Psoas muscle (tissue), 8 donors: ENCODE data around the gene GABRR3. TPM values are rescaled to one million over a fixed set of nuclear protein-coding genes. Genes with fewer than 3 reads are reported as not detected.

ENCODE experiments used
- ATAC-seq, 4 donors: fragments of 200-7000 bp; cut with Tn5 transposase; one replicate each; pipeline ENCODE4 v1.9.1; 2020; ENCODE audit warnings: moderate library complexity in 3 of 4, mild to moderate bottlenecking in 2 of 4
- DNase-seq, 2 donors: peaks; one replicate each; pipeline ENCODE4 v3.0.0-alpha.2; 2020
- H3K27ac ChIP-seq: fragments of 200-600 bp; one replicate; pipeline ENCODE4 v1.8.0; 2022
- H3K27me3 ChIP-seq, 3 donors: fragments of 200-600 bp in 1 of 3; one replicate each; pipeline versions ENCODE4 v1.6.1 to v1.8.0; 2013 to 2022; ENCODE audit warnings: low read length in 2 of 3, mild to moderate bottlenecking in 2 of 3, moderate library complexity in 1 of 3; ENCODE audit not compliant: insufficient read depth in 3 of 3
- H3K36me3 ChIP-seq, 2 donors: fragments of 200-600 bp in 1 of 2; one replicate each; pipeline versions ENCODE4 v1.6.1 to v1.8.0; 2013 to 2022; ENCODE audit warnings: low read depth in 1 of 2, mild to moderate bottlenecking in 1 of 2, moderate library complexity in 1 of 2; ENCODE audit not compliant: insufficient read depth in 1 of 2
- H3K4me1 ChIP-seq: fragments of 200-600 bp; one replicate; pipeline ENCODE4 v1.8.0; 2022
- H3K4me3 ChIP-seq: fragments of 200-600 bp; one replicate; pipeline ENCODE4 v1.8.0; 2022; ENCODE audit warnings: mild to moderate bottlenecking
- H3K9me3 ChIP-seq: fragments of 200-600 bp; one replicate; pipeline ENCODE4 v1.8.0; 2022
- CTCF ChIP-seq: fragments of 200-600 bp; IDR thresholded peaks from one replicate; pipeline ENCODE4 v1.8.0; 2022; ENCODE audit warnings: antibody characterized with exemption
- WGBS, 3 donors: extraction: QIAGEN DNeasy Blood & Tissue Kit; methylation state at CpG; one replicate each; pipeline versions ENCODE4 v1.1.6 to v1.1.7; 2013; 5-methylcytosine and 5-hydroxymethylcytosine counted together
- intact Hi-C, 2 donors: fragments of 100-400 bp; cut with DNase I; formaldehyde crosslinking; loops; one replicate each; pipeline versions ENCODE4 v1.11.0 to v1.14.2; 2022
- polyA plus RNA-seq, 3 donors: library from polyadenylated mRNA; stranded (reverse); fragments of 200-250 nt; gene quantifications; one replicate each; pipeline ENCODE4 v1.2.3, GENCODE V29; 2013
- total RNA-seq, 4 donors: library from RNA; stranded (reverse); fragmentation: NEBNext Ultra II Directional in 2 of 4; extraction: Animal tissue kit (Norgen Biotek cat#: 25700) in 2 of 4; gene quantifications; one replicate each; pipeline versions ENCODE4 v1.2.1 to v1.2.4, GENCODE V29; 2021 to 2023
- donor health status: healthy with polysubstance abuse.
- donor health status: DM: no; HTN: no; CAD: no; lungs with moderate emphysema.
- donor health status: Bipolar disorder and iron deficiency.
- donor health status: healthy.
- donor health status: DM: yes; HTN: yes; CAD: no.
- donor health status: DM: no; HTN: no; CAD: no.
- donor health status: DM: no; HTN: no; CAD: no.
- donor health status: DM: yes; HTN: yes; CAD: no.

GABRR3 gene
- total and polyA plus RNA-seq, 7 donors, result 0.10 TPM; not detected in 6

GRCh38 chr3:97990624-97991292 lies 44.4 kb downstream of the GABRR3 start:
- H3K27ac ChIP-seq, result no peak overlapping the region
- ATAC-seq (no peak), DNase-seq (no peak)
- WGBS, 3 donors, result 34 to 49% (median 35%) methylated on average over 2 of the region's 2 CpGs
- no peaks in the 10 kb centered on the region for H3K36me3 ChIP-seq
- no peaks in the 10 kb centered on the region for H3K9me3 ChIP-seq
- no peak overlapping the region for H3K4me3 ChIP-seq
- intact Hi-C loops, result loop anchor here in 1 of 2 donors (1.0 kb wide), 1 partner anchor 26 kb away; no protein-coding TSS in a partner anchor
- no peaks in the 10 kb centered on the region for H3K27me3 ChIP-seq
- H3K4me1 ChIP-seq, result no peaks in the 10 kb centered on the region
- no peak for TF ChIP-seq CTCF

- intact Hi-C loops, result no loop called here
- Histone ChIP-seq H3K4me3 (no peak overlapping the region), H3K4me1 (no peaks in the 10 kb centered on the region), H3K27me3 (no peaks in the 10 kb centered on the region), H3K27ac (no peak overlapping the region), H3K9me3 (no peaks in the 10 kb centered on the region), H3K36me3 (no peaks in the 10 kb centered on the region)
- ATAC-seq, result no peak
- DNase-seq, result no peak
- no peak for TF ChIP-seq CTCF
- 93 to 100% (median 96%) methylated on average over 3 of the region's 3 CpGs for WGBS, 3 donors
Measured at GRCh38 chr3:97988784-97989568, 46.1 kb downstream of the GABRR3 start.

- Histone ChIP-seq H3K27me3 (no peaks in the 10 kb centered on the region), H3K36me3 (no peaks in the 10 kb centered on the region), H3K9me3 (no peaks in the 10 kb centered on the region), H3K4me1 (peaks cover 5% of the 10 kb centered on the region), H3K27ac (no peak overlapping the region), H3K4me3 (no peak overlapping the region)
- DNase-seq (no peak), ATAC-seq (no peak)
- WGBS, 3 donors, result 84 to 88% (median 86%) methylated on average over 2 of the region's 2 CpGs
- no peak for TF ChIP-seq CTCF
- intact Hi-C loops, result no loop called here
Measured at GRCh38 chr3:97987306-97987705, 47.8 kb downstream of the GABRR3 start.

GRCh38 chr3:97983933-97984491 lies 51.1 kb downstream of the GABRR3 start:
- no peaks in the 10 kb centered on the region for H3K27me3 ChIP-seq
- H3K27ac ChIP-seq, result no peak overlapping the region
- H3K4me1 ChIP-seq, result peaks cover 25% of the 10 kb centered on the region
- WGBS, 3 donors, result 30 to 52% (median 41%) methylated on average over 2 of the region's 2 CpGs
- H3K4me3 ChIP-seq, result no peak overlapping the region
- intact Hi-C loops, result no loop called here
- DNase-seq (no peak), ATAC-seq (no peak)
- no peak for TF ChIP-seq CTCF
- no peaks in the 10 kb centered on the region for H3K9me3 ChIP-seq
- H3K36me3 ChIP-seq, result no peaks in the 10 kb centered on the region
